ENCODE measurements around the gene ACOT9. TPM values are rescaled to one million over a fixed set of nuclear protein-coding genes. Genes with fewer than 3 reads are reported as not detected.
A peak's percentile ranks its signal among the peaks of the same experiment; 100 is the strongest.
"Not testable (repeated sequence)": the region's sequence is repeated elsewhere in the genome, so short reads cannot be mapped to it uniquely, and the experiment has no call there.

The ACOT9 gene
- total RNA-seq, 1 donor, result 52.8 TPM

DNA sequence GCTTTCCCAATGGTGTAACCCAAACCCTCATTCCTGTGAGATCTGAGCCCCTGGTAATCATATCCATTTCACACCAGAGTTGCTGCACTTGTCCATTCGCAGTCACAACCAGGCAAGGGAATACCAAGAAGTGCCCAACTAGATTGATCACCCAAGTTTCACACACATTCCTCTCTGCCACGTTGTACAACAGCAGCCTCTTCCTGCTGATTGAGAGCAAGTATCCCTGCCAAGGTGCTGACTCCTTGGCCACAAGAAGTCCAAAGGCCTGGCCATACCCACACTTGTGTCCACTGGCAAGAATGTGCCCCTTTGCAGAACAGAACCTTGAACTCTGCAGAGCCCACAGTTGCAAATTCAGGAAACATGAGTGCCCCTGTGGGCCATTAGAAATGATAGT lies 6.5 kb upstream of the ACOT9 start:
- no peak for DNase-seq (ENCODE audit: low read depth)
- no peak overlapping the region for H3K4me3 ChIP-seq (ENCODE audit: low read depth, low read length)
- TF ChIP-seq, protein P1, sequence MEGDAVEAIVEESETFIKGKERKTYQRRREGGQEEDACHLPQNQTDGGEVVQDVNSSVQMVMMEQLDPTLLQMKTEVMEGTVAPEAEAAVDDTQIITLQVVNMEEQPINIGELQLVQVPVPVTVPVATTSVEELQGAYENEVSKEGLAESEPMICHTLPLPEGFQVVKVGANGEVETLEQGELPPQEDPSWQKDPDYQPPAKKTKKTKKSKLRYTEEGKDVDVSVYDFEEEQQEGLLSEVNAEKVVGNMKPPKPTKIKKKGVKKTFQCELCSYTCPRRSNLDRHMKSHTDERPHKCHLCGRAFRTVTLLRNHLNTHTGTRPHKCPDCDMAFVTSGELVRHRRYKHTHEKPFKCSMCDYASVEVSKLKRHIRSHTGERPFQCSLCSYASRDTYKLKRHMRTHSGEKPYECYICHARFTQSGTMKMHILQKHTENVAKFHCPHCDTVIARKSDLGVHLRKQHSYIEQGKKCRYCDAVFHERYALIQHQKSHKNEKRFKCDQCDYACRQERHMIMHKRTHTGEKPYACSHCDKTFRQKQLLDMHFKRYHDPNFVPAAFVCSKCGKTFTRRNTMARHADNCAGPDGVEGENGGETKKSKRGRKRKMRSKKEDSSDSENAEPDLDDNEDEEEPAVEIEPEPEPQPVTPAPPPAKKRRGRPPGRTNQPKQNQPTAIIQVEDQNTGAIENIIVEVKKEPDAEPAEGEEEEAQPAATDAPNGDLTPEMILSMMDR (IDR thresholded peaks at IDR 0.05; ENCODE audit: insufficient read depth, low read length), result no peak

DNA sequence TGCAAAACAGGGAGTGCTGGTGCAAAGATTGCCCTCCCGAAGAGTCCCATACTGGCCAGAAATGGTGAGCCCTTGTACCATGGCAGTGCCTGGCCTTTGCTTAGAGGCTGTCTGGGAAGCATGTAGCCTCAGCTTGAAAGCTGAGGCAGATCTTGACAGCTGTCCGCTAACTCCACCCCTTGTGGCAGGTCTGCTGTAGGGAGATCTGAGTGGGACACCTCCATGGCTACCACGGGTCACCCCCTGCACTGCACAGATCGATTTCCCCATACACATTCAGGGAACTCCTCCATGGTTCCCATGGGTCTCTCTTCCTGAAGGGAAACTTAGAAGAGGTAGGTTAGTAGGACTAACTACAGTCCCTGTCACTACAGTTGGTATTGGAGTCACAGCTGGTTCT lies 6.1 kb upstream of the ACOT9 start:
- TF ChIP-seq, protein P1 (IDR thresholded peaks at IDR 0.05; ENCODE audit: insufficient read depth, low read length), result no peak
- DNase-seq (ENCODE audit: low read depth), result no peak
- H3K4me3 ChIP-seq (ENCODE audit: low read depth, low read length), result no peak overlapping the region

DNA sequence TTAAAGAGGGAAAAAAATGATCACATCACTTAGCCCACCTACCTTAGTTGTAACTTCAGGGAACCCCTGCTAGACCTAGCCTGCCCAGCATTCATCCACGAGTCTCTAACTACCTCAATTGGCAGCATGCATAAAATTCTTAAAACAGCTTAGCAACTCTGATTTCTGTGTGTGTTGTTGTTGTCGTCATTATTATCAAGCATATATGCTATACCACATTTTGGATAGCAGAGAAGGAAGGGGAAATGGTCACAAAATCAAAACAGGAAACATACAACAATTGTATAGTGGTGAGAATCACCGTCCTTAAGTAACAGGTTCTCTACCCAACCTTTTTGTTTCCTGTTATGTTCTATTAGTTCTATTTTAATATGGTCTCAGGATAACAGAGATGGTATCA lies 2.7 kb upstream of the ACOT9 start:
- TF ChIP-seq, protein P1 (IDR thresholded peaks at IDR 0.05; ENCODE audit: insufficient read depth, low read length), result no peak
- H3K4me3 ChIP-seq (ENCODE audit: low read depth, low read length), result no peak overlapping the region
- DNase-seq (ENCODE audit: low read depth), result no peak

DNA sequence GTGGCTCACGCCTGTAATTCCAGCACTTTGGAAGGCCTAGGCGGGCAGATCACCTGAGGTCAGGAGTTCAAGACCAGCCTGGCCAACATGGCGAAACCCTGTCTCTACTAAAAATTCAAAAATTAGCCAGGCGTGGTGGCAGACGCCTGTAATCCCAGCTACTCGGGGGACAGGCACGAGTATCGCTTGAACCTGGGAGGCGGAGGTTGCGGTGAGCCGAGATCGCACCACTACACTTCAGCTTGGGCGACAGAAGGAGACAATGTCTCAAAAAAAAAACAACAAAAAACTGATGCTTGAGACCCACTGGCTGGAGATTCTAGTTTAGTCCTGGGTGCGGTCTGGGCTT lies 521 bp upstream of the ACOT9 start:
- not testable (repeated sequence) for DNase-seq (ENCODE audit: low read depth)

DNA sequence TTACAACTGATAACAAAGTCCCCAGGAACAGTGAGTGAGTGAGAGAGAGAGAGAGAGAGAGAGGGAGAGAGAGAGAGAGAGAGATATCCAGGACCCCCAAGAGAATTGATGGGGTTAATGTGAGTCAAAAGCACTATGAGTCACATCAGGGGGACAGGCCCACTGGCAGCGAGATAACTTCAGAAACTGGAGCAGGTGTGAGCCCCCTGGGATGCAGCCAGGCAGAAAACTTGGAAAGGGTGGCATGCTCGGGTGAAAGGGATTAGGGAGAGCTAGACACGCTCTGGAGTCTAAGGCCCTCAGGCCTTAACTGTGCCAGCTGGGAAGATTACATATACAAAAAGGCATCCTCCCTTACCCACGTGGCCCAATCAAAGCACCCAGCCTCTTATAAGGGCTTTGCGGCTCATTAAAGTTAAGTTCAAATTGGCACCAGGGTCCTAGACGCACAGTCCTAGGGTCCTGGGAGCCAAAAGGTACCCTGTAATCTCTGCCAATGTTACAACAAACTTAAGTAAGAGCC lies 841 bp downstream of the ACOT9 start:
- peak; percentile 80 for DNase-seq (ENCODE audit: low read depth)
- peak overlapping the region; percentile 75 for H3K4me3 ChIP-seq (ENCODE audit: low read depth, low read length)
- TF ChIP-seq, protein P1 (IDR thresholded peaks at IDR 0.05; ENCODE audit: insufficient read depth, low read length), result no peak

More for the DNA sequence above, 521 bp upstream of the ACOT9 start:
- peak overlapping the region; percentile 35 for H3K4me3 ChIP-seq (ENCODE audit: low read depth, low read length)

DNA sequence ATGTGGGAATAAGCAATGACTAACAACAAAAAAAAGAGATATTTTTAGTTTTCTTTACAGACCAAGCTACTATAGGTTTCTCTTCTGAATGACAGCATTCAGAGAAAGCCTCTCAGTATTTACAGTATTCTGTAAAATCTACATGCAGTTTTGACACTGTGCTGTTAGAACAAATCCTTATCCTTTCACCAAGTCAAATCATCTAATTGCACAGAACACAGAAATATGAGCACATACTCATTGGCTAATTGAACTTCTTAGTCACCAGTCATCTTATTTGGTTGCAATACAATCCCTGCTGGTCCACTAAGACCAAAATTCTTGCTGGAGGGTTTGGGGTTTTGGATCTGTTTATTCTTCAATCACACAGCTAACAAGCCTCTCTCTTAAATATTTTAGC lies 5.7 kb downstream of the ACOT9 start:
- H3K4me3 ChIP-seq (ENCODE audit: low read depth, low read length), result no peak overlapping the region
- TF ChIP-seq, protein P1 (IDR thresholded peaks at IDR 0.05; ENCODE audit: insufficient read depth, low read length), result no peak
- peak; percentile 22 for DNase-seq (ENCODE audit: low read depth)

DNA sequence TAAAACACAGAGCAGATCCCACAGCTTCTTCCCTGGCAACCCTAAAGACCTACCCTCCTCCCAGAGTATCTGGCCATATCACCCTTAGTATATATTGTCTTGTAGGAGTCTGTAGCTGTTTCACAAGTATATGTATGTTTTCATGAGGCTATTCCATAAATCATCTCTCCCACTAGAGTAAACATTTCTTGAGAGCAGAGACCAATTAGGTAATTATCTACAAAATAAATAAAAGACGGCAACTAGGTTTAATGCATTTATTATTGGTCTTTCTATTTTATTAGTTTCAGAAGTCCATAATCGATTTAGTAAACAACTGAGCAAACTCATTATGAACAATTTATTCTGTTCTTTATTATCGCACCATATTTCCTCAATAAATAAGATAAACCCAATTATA lies 7.0 kb downstream of the ACOT9 start:
- DNase-seq (ENCODE audit: low read depth), result no peak
- TF ChIP-seq, protein P1 (IDR thresholded peaks at IDR 0.05; ENCODE audit: insufficient read depth, low read length), result no peak
- no peak overlapping the region for H3K4me3 ChIP-seq (ENCODE audit: low read depth, low read length)

Measured in fibroblast of the aortic adventitia (primary cell).